HepG2 (cell line): ENCODE data around the gene CHST14. TPM values are rescaled to one million over a fixed set of nuclear protein-coding genes. Genes with fewer than 3 reads are reported as not detected.
A peak's percentile ranks its signal among the peaks of the same experiment; 100 is the strongest.

ENCODE experiments used
- ATF6 ChIP-seq: sonication (generic); formaldehyde crosslinking; conservative IDR thresholded peaks from 2 replicates; pipeline ENCODE4 v1.4.0; 2020; ENCODE audit warnings: missing genetic modification reagents
- BRCA1 ChIP-seq: sonication (generic); formaldehyde crosslinking; IDR thresholded peaks from 2 replicates; pipeline ENCODE4 v1.4.0; 2020; ENCODE audit warnings: missing genetic modification reagents
- HNF1A ChIP-seq, 2 experiments: sonication (generic) in 1 of 2; formaldehyde crosslinking in 1 of 2; IDR thresholded peaks; 2 replicates each; pipeline versions ENCODE4 v1.4.0 to v1.6.1; 2016 to 2020; ENCODE audit warnings: borderline replicate concordance in 1 of 2, low read depth in 1 of 2, mild to moderate bottlenecking in 1 of 2, missing genetic modification reagents in 1 of 2
- IRF1 ChIP-seq: sonication (generic); formaldehyde crosslinking; IDR thresholded peaks from 2 replicates; pipeline ENCODE4 v1.4.0; 2020; ENCODE audit warnings: low read depth, mild to moderate bottlenecking, missing genetic modification reagents
- ISX ChIP-seq: sonication (generic); formaldehyde crosslinking; conservative IDR thresholded peaks from 2 replicates; pipeline ENCODE4 v1.5.0; 2020; ENCODE audit warnings: missing genetic modification reagents
- JUND ChIP-seq: sonication (generic); formaldehyde crosslinking; IDR thresholded peaks from 2 replicates; pipeline ENCODE4 v1.8.0; 2022; ENCODE audit warnings: mild to moderate bottlenecking, missing genetic modification reagents
- U2AF1 ChIP-seq: fragments of 200-400 bp; formaldehyde crosslinking; optimal IDR thresholded peaks from 2 replicates; pipeline ENCODE3; 2017; ENCODE audit warnings: mild to moderate bottlenecking, low read depth, low read length
- ZNF180 ChIP-seq: sonication (generic); formaldehyde crosslinking; IDR thresholded peaks from 2 replicates; pipeline ENCODE4 v1.4.0; 2020; ENCODE audit warnings: low read depth, missing genetic modification reagents, borderline replicate concordance
- ZNF574 ChIP-seq: sonication (generic); formaldehyde crosslinking; IDR thresholded peaks from 2 replicates; pipeline ENCODE4 v1.4.0; 2020; ENCODE audit warnings: missing genetic modification reagents
- ZNF609 ChIP-seq: sonication (generic); formaldehyde crosslinking; IDR thresholded peaks from 2 replicates; pipeline ENCODE4 v1.4.0; 2020; ENCODE audit warnings: mild to moderate bottlenecking, missing genetic modification reagents, borderline replicate concordance
- ZNF639 ChIP-seq: conservative IDR thresholded peaks from 2 replicates; pipeline ENCODE4 v1.6.1; 2018; ENCODE audit warnings: missing genetic modification reagents
- polyA plus RNA-seq, 8 experiments: library from polyadenylated mRNA; depleted of rRNA in 3 of 8; stranded (reverse) in 7 of 8; unstranded in 1 of 8; fragments of >200 nt; fragmentation: Illumina TruSeq in 4 of 8; extraction: Trizol in 4 of 8; gene quantifications; 2 replicates each; pipeline versions ENCODE4 v1.2.1 to v1.2.3, GENCODE V29; 2011 to 2016; ENCODE audit warnings: low read depth in 4 of 8, missing spikeins in 1 of 8, mixed read lengths in 1 of 8; ENCODE audit not compliant: insufficient read depth in 1 of 8
- total RNA-seq, 5 experiments: library from RNA; depleted of rRNA; stranded (reverse); fragments of >200 nt; fragmentation: Illumina TruSeq; extraction: Trizol; gene quantifications; 2 replicates each; pipeline ENCODE4 v1.2.3, GENCODE V29; 2016; ENCODE audit warnings: low read depth in 1 of 5

CHST14 gene
- total and polyA plus RNA-seq, 2 of the 13 experiments (the other 11 are each of a cell fraction or from before 2014, with no cell fraction given) = 8.9 to 12.4 TPM

GRCh38 chr15:40470423-40471104, at the start of gene CHST14 (continued):
- TF ChIP-seq ZNF574 (CRISPR knock-in tag) = peak; percentile 69
- no peak for TF ChIP-seq JUND (CRISPR knock-in tag)
- no peak for TF ChIP-seq ATF6
- no peak for TF ChIP-seq HNF1A (IDR thresholded peaks at IDR 0.05; ENCODE audit: low read depth)
- no peak for TF ChIP-seq HNF1A (CRISPR knock-in tag; IDR thresholded peaks at IDR 0.05; ENCODE audit: borderline replicate concordance)
- no peak for TF ChIP-seq BRCA1 (CRISPR knock-in tag)
- no peak for TF ChIP-seq U2AF1
- no peak for TF ChIP-seq IRF1 (CRISPR knock-in tag)
- TF ChIP-seq ZNF180 = no peak
- TF ChIP-seq ZNF609 (CRISPR knock-in tag) = no peak
- no peak for TF ChIP-seq ISX (CRISPR knock-in tag)
- no peak for TF ChIP-seq ZNF639
